Stimulated activated CD4-positive, alpha-beta T cell treated with anti-CD3 and anti-CD28 coated beads, Interleukin-1b, Interleukin-23, amount 100 ng/mL, for 4 hours (primary cell): Measurements from ENCODE around the gene ATXN1.
A peak's percentile ranks its signal among the peaks of the same experiment; 100 is the strongest.

ENCODE experiments used
- DNase-seq, 2 donors: peaks; one replicate each; pipeline ENCODE4 v3.0.0-alpha.2; 2020; ENCODE audit warnings: low read depth in 2 of 2

The ATXN1 gene

DNA sequence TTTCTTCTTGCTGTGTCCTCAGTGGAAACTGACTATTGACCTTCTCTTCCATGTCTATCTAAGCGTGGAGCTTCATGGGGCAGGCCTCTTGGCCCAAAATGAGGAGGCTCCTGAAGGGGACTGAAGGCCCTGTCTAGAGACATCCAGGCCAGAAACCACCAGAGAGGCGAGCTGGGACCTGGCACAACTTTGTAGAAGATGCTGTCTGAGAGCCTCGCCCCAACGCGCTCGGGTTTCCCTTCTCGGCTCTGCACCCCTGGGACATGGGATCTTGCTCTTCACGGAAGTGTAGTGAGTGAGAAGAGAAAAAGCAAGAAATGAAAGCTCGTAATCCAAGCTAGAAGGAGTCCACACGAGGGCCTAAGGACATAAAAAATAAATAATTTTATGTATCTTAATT is 426.1 kb downstream of the ATXN1 start:
- no peak for DNase-seq

DNA sequence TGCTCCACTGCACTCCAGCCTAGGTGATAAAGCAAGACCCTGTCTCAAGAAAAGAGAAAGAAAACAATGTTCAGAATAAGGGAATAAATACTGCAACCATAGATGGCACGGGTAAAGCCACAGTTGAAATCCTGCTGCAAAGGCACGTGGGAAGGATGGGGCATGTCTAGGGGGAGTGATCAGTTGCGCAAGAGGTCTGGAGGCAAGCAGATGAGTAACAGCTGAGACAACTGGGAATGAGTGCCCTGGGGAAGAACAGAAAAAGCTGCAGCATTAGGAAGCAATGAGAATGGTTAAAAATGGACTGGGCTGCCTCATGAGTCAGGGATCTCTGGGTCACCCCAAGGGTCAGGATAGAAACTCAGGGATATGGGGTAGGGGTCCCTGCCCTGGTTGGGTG is 426.6 kb downstream of the ATXN1 start:
- no peak for DNase-seq

DNA sequence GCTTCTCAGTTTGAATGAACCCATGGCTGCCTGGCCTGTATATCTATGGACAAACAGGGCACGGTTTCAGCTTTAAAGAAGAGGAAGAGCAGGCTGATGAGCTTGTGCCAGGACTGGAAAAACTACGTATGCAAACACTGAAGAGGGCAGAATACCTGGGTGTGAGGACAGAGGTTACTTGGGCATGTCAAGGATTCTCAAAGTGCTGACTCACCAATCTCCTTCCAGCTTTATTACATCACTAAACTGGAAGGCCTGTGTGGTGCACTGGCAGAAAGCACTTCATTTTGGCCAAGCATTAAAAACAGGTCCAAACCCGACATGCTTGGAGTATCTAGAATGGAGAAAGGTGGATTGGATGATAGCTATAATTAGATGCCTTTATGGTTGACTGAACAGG is 427.7 kb downstream of the ATXN1 start:
- DNase-seq, result no peak

DNA sequence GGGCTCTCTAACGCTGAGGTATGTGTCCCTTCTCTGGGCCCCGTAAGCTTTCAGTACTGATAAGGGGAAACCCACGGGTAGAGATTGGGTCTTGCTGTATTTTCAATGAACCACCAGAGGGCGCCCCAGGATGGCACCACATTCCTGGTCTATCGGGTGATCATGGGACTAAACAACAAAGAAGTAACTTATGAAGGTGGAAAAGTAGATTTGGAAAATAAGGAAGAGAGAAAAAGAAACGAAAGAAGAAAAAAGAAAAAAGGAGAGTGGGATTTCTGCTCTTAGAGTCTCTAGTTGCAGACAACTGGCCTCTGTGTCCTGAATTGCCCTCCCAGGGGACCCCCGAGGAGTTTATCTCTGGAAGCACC is 429.1 kb downstream of the ATXN1 start:
- DNase-seq, result peak; percentile 66 to 84

DNA sequence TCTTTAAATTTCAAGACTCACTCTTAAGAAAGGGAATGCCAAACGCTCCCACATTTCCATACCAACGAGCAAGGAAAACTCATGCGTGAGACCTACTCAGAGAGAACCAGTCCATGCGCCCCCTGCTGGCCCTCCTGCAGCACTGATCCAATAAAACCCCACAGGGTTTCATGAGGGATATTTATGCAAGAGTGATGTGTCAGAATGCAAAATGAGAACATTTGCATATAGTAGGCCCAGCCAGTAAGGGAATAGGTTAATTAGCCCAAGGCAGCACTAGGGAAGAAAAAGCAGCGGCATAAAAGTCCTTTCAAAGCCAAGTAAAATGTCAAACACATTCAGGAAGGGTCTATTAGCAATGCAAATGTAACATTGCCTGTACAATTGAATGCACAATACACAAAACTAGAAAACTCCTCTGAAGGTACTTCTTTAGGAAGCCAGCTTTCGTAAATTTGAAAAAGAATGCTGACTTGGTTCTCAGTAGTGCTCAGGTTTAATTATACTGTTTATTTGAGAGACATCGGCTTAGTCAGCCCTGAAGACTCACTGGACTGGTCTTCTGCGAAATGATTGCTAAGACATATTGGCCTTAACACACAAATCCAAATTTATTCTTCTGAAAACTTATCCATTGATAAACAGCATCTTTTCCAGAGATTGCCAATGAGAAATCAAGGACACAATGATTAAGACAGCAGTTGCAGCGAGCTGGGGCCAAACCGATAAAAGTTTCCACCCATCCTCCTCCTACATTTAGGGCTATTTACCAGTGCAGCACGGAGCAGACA is 429.7 kb downstream of the ATXN1 start:
- peak; percentile 48 to 58 for DNase-seq

DNA sequence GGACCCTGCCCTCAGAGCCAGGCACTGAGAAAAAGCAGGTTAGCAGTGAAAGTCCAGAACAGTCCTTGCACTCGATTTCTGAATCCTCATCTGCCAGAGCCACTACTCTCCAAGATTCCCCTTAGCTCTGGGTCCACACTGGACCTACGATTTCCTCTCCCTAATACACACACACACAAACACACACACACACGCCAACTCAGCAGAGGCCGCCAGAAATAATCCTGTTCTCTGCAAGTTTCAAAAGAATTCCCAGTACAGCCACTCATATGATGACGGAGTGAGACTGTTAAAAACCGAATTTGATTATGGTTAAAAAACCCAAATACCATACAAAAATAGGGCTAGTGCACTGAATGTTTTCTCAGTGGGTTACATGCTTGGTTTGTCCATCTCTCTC is 432.0 kb downstream of the ATXN1 start:
- no peak for DNase-seq

DNA sequence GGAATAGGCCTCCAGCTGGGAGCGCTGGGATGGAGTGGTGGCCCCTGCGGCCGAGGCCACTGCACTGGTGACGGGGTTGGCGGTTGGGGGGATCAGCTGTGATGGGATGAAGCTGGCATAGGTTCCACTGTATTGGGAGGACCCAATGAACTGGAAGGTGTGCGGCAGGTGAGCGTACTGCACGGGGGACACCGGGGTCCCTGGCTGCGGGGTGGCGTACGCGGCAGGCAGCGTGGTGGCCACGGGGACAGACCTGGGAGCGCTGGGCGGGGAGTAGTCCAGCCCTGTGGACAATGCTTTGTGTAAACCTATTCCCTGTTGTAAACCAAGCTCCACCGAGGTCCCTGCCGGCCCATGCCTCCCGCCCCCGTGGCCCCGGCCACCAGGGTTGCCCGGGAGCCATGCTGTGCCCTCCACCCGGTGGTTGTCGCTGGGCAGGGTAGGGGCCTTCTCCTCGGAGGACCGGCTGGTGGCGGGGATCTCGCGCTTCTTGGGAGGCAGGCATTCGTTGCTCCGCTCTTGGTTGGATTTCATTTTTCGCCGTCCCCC is 433.4 kb downstream of the ATXN1 start:
- DNase-seq, result no peak

DNA sequence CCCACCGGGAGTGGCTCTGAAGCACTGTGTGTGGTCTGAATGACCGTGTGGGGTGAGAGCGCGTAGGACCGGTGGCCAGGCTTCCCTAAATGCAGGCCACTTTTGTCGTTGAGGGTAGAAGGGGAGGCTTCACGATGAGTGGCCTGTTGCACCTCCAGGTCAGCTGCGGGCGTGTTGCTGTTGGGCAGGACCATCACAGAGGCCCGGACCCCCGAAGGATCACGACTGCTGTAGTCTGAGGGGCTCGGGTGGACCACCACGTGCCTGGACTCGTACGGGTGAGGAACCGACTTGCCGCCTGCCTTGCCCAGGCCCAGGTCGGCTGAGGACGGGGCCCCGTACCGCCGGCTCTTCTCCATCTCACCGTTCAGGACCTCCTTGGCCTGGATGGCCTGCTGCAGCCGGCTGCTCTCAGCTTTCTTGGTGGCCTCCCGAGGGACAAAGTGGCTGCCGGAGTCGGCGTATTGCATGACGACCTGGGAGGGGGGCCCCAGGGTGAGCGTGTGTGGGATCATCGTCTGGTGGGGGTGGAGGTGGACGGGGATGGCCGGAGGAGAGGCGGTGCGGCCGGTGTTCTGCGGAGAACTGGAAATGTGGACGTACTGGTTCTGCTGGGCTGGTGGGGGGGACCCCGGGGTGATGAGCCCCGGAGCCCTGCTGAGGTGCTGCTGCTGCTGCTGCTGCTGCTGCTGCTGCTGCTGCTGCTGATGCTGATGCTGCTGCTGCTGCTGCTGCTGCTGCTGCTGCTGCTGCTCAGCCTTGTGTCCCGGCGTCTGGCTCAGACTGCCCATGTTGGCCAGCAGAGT is 434.1 kb downstream of the ATXN1 start:
- no peak for DNase-seq

DNA sequence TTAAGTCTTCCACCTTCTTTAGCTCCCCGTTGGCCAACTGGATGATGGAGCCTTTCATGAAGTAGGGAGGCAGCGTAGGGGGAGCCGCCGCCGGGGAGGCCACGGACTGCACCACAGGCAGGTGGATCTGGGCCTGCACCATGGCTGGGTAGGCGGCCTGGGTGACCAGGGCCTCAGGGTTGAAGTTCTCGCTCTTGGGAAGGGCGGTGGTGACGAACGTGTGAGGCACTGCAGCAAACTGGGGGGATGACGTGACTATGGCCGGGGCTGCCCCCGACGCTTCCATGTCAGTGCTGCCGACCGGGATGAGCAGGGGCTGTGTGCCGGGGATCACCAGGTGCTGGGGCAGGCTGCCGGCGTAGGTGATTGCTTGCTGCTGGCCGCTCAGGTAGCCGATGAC is 434.7 kb downstream of the ATXN1 start:
- no peak for DNase-seq

DNA sequence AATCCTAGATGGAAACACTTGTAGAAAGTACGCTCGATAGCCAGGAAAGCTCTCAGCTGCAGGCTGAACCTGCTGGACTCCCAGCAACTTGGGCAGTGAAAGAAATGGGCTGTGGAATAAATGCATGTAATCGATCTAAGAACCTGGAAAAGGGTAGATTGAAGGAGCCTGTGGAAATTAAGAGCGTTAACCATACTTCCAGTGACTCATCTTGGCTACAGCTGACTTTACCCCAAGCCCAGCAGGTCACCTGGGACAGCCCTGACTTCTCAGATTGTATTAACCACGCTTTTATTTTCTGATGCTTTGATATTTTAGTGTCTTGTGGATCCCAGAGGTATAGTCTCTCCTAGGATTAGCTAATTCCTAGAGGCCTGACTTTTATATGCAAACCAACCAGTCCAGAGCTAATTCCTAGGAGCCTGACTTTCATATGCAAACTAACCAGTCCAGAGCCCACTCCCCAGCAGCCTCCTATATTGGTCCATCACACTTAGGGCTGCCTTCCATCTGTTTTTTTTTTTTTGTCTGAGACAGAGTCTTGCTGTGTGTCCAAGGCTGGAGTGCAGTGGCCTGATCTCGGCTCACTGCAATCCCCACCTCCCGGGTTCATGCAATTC is 436.5 kb downstream of the ATXN1 start:
- DNase-seq, result no peak

DNA sequence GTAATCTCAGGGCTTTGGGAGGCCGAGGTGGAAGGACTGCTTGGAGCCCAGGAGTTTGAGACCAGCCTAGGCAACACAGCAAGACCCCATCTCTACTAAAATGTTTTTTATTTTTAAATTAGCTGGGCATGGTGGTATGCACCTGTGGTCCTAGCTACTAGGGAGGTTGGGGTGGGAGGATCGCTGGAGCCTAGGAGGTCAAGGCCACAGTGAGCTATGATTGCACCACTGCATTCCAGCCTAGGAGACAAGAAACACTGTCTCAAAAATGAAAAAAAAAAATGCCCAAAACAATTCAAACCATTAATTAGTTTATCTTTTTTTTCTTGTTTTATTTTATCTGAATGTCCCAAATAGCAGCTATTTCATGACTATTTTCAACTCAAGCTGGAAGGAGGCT is 437.1 kb downstream of the ATXN1 start:
- DNase-seq, result no peak

DNA sequence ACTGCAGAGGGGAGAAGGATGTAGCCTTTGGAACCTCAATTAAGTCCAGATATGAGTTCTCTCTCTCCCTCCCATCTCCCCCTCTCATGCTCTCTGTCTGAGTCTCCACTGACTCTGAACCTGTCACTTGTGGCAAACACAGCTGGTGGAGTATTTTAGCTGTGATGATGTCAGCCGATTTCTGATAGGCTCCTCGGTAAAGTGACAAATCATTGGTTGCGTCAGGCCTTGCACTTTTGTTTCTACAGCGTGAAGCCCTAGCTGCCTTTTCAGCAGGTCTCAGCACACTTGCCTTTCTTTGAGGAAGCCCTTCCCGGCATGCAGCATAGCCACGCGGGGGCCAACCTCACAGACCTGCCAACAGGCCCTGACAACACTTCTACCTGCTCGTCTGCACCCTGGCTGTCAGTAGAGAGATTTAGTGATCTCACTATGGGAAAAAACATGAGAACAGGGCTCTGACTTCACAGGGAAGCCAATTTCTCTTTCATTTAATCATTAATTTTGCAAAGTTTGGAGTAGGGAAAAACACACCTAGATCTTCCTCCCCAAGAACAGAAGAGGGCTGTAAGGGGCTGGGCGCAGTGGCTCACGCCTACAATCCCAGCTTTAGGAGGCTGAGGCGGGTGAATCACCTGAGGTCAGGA is 438.5 kb downstream of the ATXN1 start:
- peak; percentile 41 to 67 for DNase-seq

DNA sequence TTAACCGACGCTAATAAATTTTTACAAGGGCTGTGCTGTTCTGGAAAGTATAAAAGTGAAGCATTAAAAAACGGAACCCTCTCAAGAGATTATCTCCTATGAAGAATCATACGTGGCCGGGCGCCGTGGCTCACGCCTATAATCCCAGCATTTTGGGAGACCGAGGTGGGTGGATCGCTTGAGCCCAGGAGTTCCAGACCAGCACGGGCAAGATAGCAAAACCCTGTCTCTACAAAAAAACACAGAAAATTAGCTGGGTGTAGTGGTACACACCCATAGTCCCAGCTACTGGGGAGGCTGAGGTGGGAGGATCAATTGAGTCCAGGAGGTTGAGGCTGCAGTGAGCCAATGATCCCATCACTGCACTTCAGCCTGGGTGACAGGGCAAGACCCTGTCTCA is 439.4 kb downstream of the ATXN1 start:
- no peak for DNase-seq

DNA sequence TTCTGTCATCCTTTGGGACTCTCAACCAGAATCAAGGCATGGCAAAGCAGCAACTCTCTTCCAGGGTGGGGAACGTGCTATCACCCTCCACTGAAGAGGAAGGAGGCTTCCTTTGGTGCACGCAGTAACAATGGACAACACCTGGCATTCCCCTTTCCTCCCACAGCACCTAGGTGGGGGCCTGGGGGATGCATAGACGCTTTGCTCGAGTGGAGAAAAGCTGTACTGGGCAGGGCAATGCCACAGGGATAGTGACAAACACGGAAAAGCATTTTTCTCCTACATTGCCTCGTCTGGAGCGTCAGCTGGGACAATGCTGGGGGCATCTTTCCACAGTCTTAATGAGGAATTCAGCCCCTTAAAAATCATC is 439.9 kb downstream of the ATXN1 start:
- no peak for DNase-seq

DNA sequence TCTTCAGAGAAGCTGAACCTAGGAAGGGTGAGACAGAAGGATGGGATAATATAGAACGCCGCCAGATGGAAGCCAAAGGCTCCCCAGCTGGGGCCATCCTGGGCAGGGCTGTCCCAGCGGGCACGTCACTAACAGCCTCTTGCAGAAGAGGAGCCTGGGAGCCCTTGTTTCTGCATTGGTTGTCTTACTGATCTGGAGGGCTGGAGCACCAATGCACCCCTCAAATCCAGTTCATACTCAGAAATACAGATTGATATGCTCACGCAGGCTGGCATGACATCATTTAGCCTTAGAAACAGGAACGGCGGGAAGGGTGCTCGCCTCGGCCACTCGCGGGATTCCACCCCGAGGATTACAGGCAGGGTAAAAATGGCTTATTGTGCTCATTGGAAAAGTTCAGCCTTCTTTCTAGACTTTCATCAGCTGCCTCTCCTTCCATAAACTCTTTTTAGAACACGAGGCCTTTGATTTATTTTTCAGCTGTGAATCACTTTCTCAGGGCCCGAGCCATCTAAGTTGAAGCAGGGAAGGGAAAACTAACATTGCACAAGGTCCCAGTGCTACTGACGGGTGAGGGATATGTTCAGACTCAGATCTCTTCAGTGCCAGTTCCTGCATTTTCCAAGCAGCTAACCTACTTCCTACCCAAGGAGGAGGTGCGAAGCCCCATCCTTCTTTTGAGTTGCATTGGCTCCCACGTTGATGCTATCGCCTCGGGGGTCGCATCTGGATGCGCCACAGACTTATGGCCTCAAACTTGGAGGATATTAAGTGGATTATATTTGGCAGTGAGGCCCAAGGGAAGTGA is 440.5 kb downstream of the ATXN1 start:
- no peak for DNase-seq

DNA sequence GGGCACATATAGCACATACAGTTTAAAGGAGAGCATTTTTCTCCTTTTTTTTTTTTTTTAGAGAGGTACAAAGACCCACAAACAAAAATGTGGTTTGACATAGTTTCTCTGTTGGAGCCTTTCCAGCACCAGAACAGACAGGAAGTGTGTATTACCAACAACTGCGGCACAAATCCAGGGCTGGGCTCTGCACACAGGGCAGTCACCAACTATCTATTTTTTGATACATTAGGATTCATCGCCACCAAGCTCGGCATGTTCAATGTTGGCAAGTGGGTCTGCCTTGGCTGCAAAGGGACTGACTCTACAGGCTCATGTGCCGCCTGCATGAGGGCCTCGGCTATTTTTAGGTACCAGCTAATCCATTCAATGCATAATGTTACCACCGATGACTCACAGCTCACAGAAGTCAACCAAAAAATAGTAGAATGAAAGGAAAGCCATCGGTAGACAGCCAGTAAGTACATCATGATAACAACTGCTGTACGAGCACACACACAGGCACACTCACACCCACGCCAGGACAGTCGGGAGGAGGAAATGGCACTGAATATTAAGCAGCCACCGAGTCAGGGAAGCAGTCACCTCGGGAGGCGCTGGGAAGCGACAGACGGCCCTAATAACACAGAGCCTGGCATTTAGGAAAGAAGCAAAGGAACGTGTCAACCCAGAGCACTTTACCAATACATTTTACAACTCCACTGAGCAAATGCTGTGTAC is 441.3 kb downstream of the ATXN1 start:
- DNase-seq, result peak; percentile 33 to 41

DNA sequence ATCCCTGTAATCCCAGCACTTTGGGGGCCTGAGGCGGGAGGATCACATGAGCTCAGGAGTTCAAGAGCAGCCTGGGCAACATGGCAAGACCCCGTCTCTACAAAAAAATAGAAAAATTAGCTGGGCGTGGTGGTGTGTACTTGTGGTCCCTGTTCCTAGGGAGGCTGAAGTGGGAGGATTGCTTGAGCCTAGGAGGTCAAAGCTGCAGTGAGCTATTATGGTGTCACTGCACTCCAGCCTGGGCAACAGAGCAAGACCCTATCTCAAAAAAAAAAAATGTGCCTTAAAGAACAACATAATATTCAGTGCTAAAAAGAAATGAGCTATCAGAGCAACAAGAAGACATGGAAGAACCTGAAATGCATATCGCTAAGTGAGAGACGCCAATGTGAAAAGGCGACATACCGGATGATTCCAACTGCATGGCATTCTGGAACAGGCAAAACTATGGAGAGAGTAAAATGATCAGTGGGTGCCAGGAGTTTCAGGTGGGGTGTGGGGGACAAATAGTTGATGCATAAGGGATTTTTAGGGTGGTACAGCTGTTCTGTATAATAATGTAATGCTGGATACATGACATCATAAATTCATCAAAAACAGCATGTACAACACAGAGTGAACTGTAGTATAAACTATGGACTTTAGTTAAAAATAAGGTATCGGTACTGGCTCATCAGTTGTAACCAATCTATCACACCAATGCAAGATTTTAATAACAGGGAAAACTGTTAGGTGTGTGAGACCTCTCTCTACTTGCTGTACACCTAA is 442.1 kb downstream of the ATXN1 start:
- DNase-seq, result no peak

DNA sequence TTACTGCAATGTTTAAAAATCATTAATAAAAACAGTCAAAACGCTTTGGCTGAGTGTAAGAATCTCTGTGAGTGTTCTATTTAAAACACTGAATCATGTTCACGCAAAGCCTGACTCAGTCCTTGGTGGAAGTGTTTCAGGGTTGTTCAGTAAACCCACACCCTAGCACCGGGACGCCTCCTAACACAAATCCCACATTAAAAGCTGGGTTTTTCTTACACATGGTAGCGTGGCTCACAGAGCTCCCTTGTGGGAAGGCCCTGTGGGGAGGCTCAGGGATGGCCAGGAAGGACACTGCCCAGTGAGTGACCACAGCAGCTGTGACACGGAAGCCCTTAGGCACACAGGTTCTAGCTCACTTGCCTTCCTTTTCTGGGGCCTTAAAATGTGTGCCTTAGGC is 442.7 kb downstream of the ATXN1 start:
- DNase-seq, result no peak

DNA sequence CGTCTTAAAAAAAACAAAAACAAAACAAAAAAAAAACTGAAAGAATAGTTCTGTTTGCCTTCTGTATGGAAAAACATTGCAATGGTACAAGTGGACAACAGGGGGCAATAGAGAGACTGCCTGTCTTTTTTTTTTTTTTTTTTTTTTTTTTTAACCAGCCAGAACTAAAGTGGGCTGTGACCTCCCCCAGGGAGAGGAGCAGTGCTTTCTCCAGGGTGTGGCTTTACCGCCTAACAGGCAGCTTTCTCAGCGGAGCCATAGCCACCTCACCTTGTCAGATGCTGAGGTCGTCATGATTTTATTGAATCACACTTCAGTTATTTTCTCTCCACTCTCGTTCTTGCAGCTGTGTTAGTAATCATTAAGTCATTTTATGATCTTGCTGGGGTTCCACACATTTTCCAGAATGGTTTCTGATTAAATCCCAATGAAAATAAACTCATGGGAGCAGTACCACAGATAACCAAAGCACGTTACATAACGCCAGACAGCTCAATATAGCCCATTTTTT is 444.5 kb downstream of the ATXN1 start:
- no peak for DNase-seq

DNA sequence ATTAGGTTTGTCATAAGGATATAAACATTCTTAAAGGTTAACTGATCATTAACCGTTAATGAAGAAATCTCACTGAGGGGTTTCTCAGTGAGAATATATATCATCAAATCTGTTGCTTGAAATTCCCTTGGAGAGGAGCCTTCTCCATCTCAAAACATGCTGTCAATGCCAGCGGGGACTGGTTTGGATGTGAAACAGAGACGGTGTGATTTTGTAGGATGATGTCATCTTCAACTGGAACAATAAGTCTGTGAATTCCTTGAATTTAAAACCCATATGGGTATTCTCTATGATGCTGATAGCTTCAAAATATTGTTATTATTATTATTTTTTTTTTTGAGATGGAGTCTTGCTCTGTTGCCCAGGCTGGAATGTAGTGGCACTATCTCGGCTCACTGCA is 447.0 kb downstream of the ATXN1 start:
- no peak for DNase-seq
